OCI-LY1 (cell line): ENCODE results near the gene EOGT.

ENCODE experiments used
- H2AFZ ChIP-seq: fragments of 200-600 bp; sonication (generic), shearing (Covaris generic); 2 replicates; pipeline ENCODE4 v1.6.0; 2014; ENCODE audit warnings: antibody characterized with exemption, mild to moderate bottlenecking, low read length
- H3F3A ChIP-seq: fragments of 200-600 bp; sonication (generic), shearing (Covaris generic); 2 replicates; pipeline ENCODE4 v1.6.0; 2014; ENCODE audit warnings: mild to moderate bottlenecking, antibody characterized with exemption, low read length, moderate library complexity; ENCODE audit not compliant: insufficient read depth
- H3K27ac ChIP-seq: fragments of 200-600 bp; sonication (generic); 2 replicates; pipeline ENCODE4 v1.5.1; 2014; ENCODE audit warnings: low read length, mixed run types, mild to moderate bottlenecking, low read depth; ENCODE audit not compliant: poor library complexity, severe bottlenecking
- H3K27me3 ChIP-seq: fragments of 200-600 bp; sonication (generic); 2 replicates; pipeline ENCODE4 v1.6.0; 2014; ENCODE audit warnings: antibody characterized with exemption, mild to moderate bottlenecking, low read length, moderate library complexity; ENCODE audit not compliant: insufficient read depth
- H3K36me3 ChIP-seq: fragments of 200-600 bp; sonication (generic); 2 replicates; pipeline ENCODE4 v1.6.1; 2014; ENCODE audit warnings: mild to moderate bottlenecking, antibody characterized with exemption, low read length, moderate library complexity, mixed read lengths; ENCODE audit not compliant: insufficient read depth
- H3K4me1 ChIP-seq: fragments of 200-600 bp; sonication (generic); 2 replicates; pipeline ENCODE4 v1.5.1; 2014; ENCODE audit warnings: mild to moderate bottlenecking, low read length, moderate library complexity; ENCODE audit not compliant: insufficient read depth, severe bottlenecking
- H3K4me2 ChIP-seq: fragments of 200-600 bp; sonication (generic), shearing (Covaris generic); 2 replicates; pipeline ENCODE4 v1.6.1; 2014; ENCODE audit warnings: low read length
- H3K4me3 ChIP-seq: fragments of 200-600 bp; sonication (generic); 2 replicates; pipeline ENCODE4 v1.5.1; 2014; ENCODE audit warnings: low read length, low read depth, mild to moderate bottlenecking, mixed read lengths; ENCODE audit not compliant: poor library complexity, severe bottlenecking
- H3K79me2 ChIP-seq: fragments of 200-600 bp; shearing (Covaris generic); 2 replicates; pipeline ENCODE4 v1.6.1; 2016; ENCODE audit warnings: mixed run types, low read length, mixed read lengths; ENCODE audit not compliant: insufficient read depth
- H3K9ac ChIP-seq: fragments of 200-600 bp; sonication (generic), shearing (Covaris generic); 2 replicates; pipeline ENCODE4 v1.6.1; 2014; ENCODE audit warnings: mild to moderate bottlenecking, low read length, mixed read lengths
- H3K9me2 ChIP-seq: fragments of 200-600 bp; sonication (generic), shearing (Covaris generic); 2 replicates; pipeline ENCODE4 v1.6.1; 2014; ENCODE audit warnings: low read depth, mild to moderate bottlenecking, low read length, mixed read lengths
- H3K9me3 ChIP-seq: fragments of 200-600 bp; shearing (Covaris generic); 2 replicates; pipeline ENCODE4 v1.6.1; 2014; ENCODE audit warnings: low read length, mixed read lengths
- H4K20me1 ChIP-seq: fragments of 200-600 bp; sonication (generic), shearing (Covaris generic); 2 replicates; pipeline ENCODE4 v1.6.0; 2016; ENCODE audit warnings: mild to moderate bottlenecking, low read length; ENCODE audit not compliant: insufficient read depth
- CTCF ChIP-seq: fragments of 200-600 bp; sonication (generic), shearing (Covaris generic); IDR thresholded peaks from 2 replicates; pipeline ENCODE4 v1.5.1; 2017; ENCODE audit warnings: mild to moderate bottlenecking, antibody characterized with exemption, low read length, moderate library complexity, mixed read lengths
- EZH2 ChIP-seq: fragments of 200-600 bp; sonication (generic), shearing (Covaris generic); IDR thresholded peaks from 2 replicates; pipeline ENCODE4 v1.8.0; 2017; ENCODE audit warnings: borderline replicate concordance, mixed run types, mild to moderate bottlenecking, antibody characterized with exemption, low read length, moderate library complexity, mixed read lengths

Gene EOGT

GRCh38 chr3:68987322-68987721 lies 26.2 kb downstream of the EOGT start:
- Histone ChIP-seq H3K9me3 (no peaks in the 10 kb centered on the region), H3K4me1 (no peaks in the 10 kb centered on the region), H3F3A (no peaks in the 10 kb centered on the region), H4K20me1 (no peaks in the 10 kb centered on the region), H3K27ac (no peak overlapping the region), H3K9ac (no peak overlapping the region), H3K4me3 (no peak overlapping the region), H3K27me3 (no peaks in the 10 kb centered on the region), H3K4me2 (no peak overlapping the region), H2AFZ (no peak overlapping the region), H3K79me2 (no peaks in the 10 kb centered on the region), H3K9me2 (no peaks in the 10 kb centered on the region), H3K36me3 (peaks cover 57% of the 10 kb centered on the region)
- TF ChIP-seq CTCF (no peak), EZH2 (no peak)

GRCh38 chr3:68986496-68987208 lies 26.8 kb downstream of the EOGT start:
- Histone ChIP-seq H3K9ac (no peak overlapping the region), H3K27ac (no peak overlapping the region), H3F3A (no peaks in the 10 kb centered on the region), H2AFZ (no peak overlapping the region), H3K4me1 (no peaks in the 10 kb centered on the region), H4K20me1 (no peaks in the 10 kb centered on the region), H3K36me3 (peaks cover 56% of the 10 kb centered on the region), H3K27me3 (no peaks in the 10 kb centered on the region), H3K9me3 (no peaks in the 10 kb centered on the region), H3K79me2 (no peaks in the 10 kb centered on the region), H3K9me2 (no peaks in the 10 kb centered on the region), H3K4me3 (no peak overlapping the region), H3K4me2 (no peak overlapping the region)
- TF ChIP-seq CTCF = no peak
- no peak for TF ChIP-seq EZH2

GRCh38 chr3:68985146-68985790 lies 28.2 kb downstream of the EOGT start:
- Histone ChIP-seq H3K79me2 (no peaks in the 10 kb centered on the region), H3K4me3 (no peak overlapping the region), H3K27ac (no peak overlapping the region), H3K9me3 (no peaks in the 10 kb centered on the region), H3K4me2 (no peak overlapping the region), H3K9ac (no peak overlapping the region), H3K4me1 (no peaks in the 10 kb centered on the region), H3K9me2 (no peaks in the 10 kb centered on the region), H3K27me3 (no peaks in the 10 kb centered on the region), H2AFZ (no peak overlapping the region), H3F3A (no peaks in the 10 kb centered on the region), H3K36me3 (peaks cover 64% of the 10 kb centered on the region), H4K20me1 (no peaks in the 10 kb centered on the region)
- no peak for TF ChIP-seq CTCF
- TF ChIP-seq EZH2 = no peak
